HEK293 (cell line): ENCODE measurements around the gene TNFSF13B.
"Not testable (repeated sequence)": the region's sequence is repeated elsewhere in the genome, so short reads cannot be mapped to it uniquely, and the experiment has no call there.

Experiments used
- CTCF ChIA-PET: fragments of 350-600 bp; formaldehyde crosslinking; extraction: SDS; loops from one replicate; lab custom pipeline; 2021; ENCODE audit warnings: antibody characterized with exemption; lab: Yijun Ruan, JAX
- POLR2A ChIA-PET: fragments of 300-600 bp; formaldehyde crosslinking; extraction: SDS; loops from one replicate; lab custom pipeline; 2020; ENCODE audit warnings: antibody characterized with exemption, inconsistent platforms; lab: Yijun Ruan, JAX
- H3K27ac ChIP-seq: fragments of 200-500 bp; sonication (Bioruptor generic); 2 replicates; pipeline ENCODE4 v1.5.1; 2014; ENCODE audit warnings: low read depth, low read length, control low read depth, inconsistent platforms; ENCODE audit errors: extremely low read depth
- H3K36me3 ChIP-seq, 2 experiments: fragments of 200-500 bp in 1 of 2; sonication (Bioruptor generic) in 1 of 2; 1 replicate in 1 of 2; 2 replicates in 1 of 2; pipeline ENCODE4 v1.5.1; 2014 to 2017; ENCODE audit warnings: inconsistent platforms in 2 of 2, low read length in 2 of 2; ENCODE audit not compliant: control insufficient read depth in 2 of 2, insufficient read depth in 1 of 2
- H3K4me1 ChIP-seq: fragments of 200-500 bp; sonication (Bioruptor generic); 2 replicates; pipeline ENCODE4 v1.5.1; 2014; ENCODE audit warnings: mild to moderate bottlenecking, low read length, inconsistent platforms; ENCODE audit not compliant: control insufficient read depth, insufficient read depth
- H3K4me3 ChIP-seq: 2 replicates; pipeline ENCODE4 v1.5.1; 2011; ENCODE audit warnings: low read depth, mild to moderate bottlenecking, control low read depth, low read length, moderate library complexity
- H3K9me3 ChIP-seq: fragments of 200-500 bp; sonication (Bioruptor generic); 2 replicates; pipeline ENCODE4 v1.5.1; 2014; ENCODE audit warnings: low read depth, low read length, inconsistent platforms; ENCODE audit not compliant: control insufficient read depth, insufficient read depth
- OSR2 ChIP-seq: fragments of 450-650 bp; formaldehyde crosslinking; IDR thresholded peaks from 2 replicates; pipeline ENCODE4 v1.5.1; 2016; ENCODE audit warnings: missing biosample characterization, missing genetic modification characterization
- YY2 ChIP-seq: fragments of 450-650 bp; formaldehyde crosslinking; IDR thresholded peaks from 2 replicates; pipeline ENCODE4 v1.5.1; 2016; ENCODE audit warnings: missing biosample characterization, missing genetic modification characterization
- ZNF155 ChIP-seq: fragments of 450-650 bp; formaldehyde crosslinking; IDR thresholded peaks from 2 replicates; pipeline ENCODE4 v1.5.1; 2016; ENCODE audit warnings: missing biosample characterization, missing genetic modification characterization
- ZNF175 ChIP-seq: fragments of 450-650 bp; formaldehyde crosslinking; IDR thresholded peaks from 2 replicates; pipeline ENCODE4 v1.5.1; 2016; ENCODE audit warnings: missing biosample characterization, missing genetic modification characterization
- ZNF221 ChIP-seq: fragments of 450-650 bp; formaldehyde crosslinking; IDR thresholded peaks from 2 replicates; pipeline ENCODE4 v1.5.1; 2017; ENCODE audit warnings: missing biosample characterization, missing genetic modification characterization, borderline replicate concordance
- TF ChIP-seq, protein P1 (sequence below): fragments of 450-650 bp; formaldehyde crosslinking; IDR thresholded peaks from 2 replicates; pipeline ENCODE4 v1.5.1; 2016; ENCODE audit warnings: missing biosample characterization, missing genetic modification characterization, borderline replicate concordance
- TF ChIP-seq, protein P2 (sequence below): fragments of 450-650 bp; formaldehyde crosslinking; IDR thresholded peaks from 2 replicates; pipeline ENCODE4 v1.5.1; 2016; ENCODE audit warnings: missing biosample characterization, missing genetic modification characterization
- TF ChIP-seq, protein P3 (sequence below): fragments of 450-650 bp; formaldehyde crosslinking; IDR thresholded peaks from 2 replicates; pipeline ENCODE4 v1.5.1; 2016; ENCODE audit warnings: missing biosample characterization, missing genetic modification characterization
- TF ChIP-seq, protein P4 (sequence below): fragments of 450-650 bp; formaldehyde crosslinking; IDR thresholded peaks from 2 replicates; pipeline ENCODE4; 2016; ENCODE audit warnings: missing biosample characterization, missing genetic modification characterization
- TF ChIP-seq, protein P5 (sequence below): fragments of 450-650 bp; formaldehyde crosslinking; IDR thresholded peaks from 2 replicates; pipeline ENCODE4 v1.5.1; 2016; ENCODE audit warnings: missing biosample characterization, missing genetic modification characterization

The TNFSF13B gene

DNA sequence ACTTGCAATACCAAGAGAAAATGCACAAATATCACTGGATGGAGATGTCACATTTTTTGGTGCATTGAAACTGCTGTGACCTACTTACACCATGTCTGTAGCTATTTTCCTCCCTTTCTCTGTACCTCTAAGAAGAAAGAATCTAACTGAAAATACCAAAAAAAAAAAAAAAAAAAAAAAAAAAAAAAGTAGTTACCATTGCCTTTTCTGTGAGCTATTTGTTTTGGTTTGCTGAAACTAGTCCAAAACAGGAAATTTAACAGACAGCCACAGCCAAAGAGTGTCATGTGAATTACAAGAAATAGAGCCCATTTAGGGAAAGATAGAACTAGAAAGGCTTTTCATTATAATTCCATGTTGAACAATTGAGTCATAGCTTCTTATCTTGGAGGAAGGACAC is 37.3 kb downstream of the TNFSF13B start (continued):
- TF ChIP-seq, protein P1, sequence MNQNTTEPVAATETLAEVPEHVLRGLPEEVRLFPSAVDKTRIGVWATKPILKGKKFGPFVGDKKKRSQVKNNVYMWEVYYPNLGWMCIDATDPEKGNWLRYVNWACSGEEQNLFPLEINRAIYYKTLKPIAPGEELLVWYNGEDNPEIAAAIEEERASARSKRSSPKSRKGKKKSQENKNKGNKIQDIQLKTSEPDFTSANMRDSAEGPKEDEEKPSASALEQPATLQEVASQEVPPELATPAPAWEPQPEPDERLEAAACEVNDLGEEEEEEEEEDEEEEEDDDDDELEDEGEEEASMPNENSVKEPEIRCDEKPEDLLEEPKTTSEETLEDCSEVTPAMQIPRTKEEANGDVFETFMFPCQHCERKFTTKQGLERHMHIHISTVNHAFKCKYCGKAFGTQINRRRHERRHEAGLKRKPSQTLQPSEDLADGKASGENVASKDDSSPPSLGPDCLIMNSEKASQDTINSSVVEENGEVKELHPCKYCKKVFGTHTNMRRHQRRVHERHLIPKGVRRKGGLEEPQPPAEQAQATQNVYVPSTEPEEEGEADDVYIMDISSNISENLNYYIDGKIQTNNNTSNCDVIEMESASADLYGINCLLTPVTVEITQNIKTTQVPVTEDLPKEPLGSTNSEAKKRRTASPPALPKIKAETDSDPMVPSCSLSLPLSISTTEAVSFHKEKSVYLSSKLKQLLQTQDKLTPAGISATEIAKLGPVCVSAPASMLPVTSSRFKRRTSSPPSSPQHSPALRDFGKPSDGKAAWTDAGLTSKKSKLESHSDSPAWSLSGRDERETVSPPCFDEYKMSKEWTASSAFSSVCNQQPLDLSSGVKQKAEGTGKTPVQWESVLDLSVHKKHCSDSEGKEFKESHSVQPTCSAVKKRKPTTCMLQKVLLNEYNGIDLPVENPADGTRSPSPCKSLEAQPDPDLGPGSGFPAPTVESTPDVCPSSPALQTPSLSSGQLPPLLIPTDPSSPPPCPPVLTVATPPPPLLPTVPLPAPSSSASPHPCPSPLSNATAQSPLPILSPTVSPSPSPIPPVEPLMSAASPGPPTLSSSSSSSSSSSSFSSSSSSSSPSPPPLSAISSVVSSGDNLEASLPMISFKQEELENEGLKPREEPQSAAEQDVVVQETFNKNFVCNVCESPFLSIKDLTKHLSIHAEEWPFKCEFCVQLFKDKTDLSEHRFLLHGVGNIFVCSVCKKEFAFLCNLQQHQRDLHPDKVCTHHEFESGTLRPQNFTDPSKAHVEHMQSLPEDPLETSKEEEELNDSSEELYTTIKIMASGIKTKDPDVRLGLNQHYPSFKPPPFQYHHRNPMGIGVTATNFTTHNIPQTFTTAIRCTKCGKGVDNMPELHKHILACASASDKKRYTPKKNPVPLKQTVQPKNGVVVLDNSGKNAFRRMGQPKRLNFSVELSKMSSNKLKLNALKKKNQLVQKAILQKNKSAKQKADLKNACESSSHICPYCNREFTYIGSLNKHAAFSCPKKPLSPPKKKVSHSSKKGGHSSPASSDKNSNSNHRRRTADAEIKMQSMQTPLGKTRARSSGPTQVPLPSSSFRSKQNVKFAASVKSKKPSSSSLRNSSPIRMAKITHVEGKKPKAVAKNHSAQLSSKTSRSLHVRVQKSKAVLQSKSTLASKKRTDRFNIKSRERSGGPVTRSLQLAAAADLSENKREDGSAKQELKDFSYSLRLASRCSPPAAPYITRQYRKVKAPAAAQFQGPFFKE (tag by site-specific recombination) = no peak
- TF ChIP-seq, protein P2, sequence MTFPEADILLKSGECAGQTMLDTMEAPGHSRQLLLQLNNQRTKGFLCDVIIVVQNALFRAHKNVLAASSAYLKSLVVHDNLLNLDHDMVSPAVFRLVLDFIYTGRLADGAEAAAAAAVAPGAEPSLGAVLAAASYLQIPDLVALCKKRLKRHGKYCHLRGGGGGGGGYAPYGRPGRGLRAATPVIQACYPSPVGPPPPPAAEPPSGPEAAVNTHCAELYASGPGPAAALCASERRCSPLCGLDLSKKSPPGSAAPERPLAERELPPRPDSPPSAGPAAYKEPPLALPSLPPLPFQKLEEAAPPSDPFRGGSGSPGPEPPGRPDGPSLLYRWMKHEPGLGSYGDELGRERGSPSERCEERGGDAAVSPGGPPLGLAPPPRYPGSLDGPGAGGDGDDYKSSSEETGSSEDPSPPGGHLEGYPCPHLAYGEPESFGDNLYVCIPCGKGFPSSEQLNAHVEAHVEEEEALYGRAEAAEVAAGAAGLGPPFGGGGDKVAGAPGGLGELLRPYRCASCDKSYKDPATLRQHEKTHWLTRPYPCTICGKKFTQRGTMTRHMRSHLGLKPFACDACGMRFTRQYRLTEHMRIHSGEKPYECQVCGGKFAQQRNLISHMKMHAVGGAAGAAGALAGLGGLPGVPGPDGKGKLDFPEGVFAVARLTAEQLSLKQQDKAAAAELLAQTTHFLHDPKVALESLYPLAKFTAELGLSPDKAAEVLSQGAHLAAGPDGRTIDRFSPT (tag by site-specific recombination) = no peak
- TF ChIP-seq, protein P3, sequence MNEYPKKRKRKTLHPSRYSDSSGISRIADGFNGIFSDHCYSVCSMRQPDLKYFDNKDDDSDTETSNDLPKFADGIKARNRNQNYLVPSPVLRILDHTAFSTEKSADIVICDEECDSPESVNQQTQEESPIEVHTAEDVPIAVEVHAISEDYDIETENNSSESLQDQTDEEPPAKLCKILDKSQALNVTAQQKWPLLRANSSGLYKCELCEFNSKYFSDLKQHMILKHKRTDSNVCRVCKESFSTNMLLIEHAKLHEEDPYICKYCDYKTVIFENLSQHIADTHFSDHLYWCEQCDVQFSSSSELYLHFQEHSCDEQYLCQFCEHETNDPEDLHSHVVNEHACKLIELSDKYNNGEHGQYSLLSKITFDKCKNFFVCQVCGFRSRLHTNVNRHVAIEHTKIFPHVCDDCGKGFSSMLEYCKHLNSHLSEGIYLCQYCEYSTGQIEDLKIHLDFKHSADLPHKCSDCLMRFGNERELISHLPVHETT (tag by site-specific recombination) = no peak
- TF ChIP-seq YY2 (tag by site-specific recombination) (no peak), OSR2 (tag by site-specific recombination) (no peak), ZNF221 (tag by site-specific recombination) (no peak), ZNF175 (tag by site-specific recombination) (no peak), ZNF155 (tag by site-specific recombination) (no peak)
- TF ChIP-seq, protein P4, sequence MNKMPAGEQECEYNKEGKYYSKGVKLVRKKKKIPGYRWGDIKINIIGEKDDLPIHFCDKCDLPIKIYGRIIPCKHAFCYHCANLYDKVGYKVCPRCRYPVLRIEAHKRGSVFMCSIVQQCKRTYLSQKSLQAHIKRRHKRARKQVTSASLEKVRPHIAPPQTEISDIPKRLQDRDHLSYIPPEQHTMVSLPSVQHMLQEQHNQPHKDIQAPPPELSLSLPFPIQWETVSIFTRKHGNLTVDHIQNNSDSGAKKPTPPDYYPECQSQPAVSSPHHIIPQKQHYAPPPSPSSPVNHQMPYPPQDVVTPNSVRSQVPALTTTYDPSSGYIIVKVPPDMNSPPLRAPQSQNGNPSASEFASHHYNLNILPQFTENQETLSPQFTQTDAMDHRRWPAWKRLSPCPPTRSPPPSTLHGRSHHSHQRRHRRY (tag by site-specific recombination) = no peak

DNA sequence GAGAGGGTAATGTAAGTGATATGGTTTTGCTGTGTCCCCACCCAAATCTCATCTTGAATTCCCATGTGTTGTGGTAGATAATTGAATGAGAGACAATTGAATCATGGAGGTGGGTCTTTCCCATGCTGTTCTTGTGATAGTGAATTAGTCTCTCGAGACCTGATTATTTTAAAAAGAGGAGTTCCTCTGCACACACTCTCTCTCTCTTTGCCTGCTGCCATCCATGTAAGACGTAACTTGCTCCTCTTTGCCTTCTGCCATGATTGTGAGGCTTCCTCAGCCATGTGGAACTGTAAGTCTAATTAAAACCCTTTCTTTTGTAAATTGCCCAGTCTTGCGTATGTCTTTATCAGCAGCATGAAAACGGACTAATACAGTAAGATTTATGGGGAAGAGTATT is 42.1 kb downstream of the TNFSF13B start:
- H3K4me1 ChIP-seq, POLR2A ChIA-PET: not testable (repeated sequence)

DNA sequence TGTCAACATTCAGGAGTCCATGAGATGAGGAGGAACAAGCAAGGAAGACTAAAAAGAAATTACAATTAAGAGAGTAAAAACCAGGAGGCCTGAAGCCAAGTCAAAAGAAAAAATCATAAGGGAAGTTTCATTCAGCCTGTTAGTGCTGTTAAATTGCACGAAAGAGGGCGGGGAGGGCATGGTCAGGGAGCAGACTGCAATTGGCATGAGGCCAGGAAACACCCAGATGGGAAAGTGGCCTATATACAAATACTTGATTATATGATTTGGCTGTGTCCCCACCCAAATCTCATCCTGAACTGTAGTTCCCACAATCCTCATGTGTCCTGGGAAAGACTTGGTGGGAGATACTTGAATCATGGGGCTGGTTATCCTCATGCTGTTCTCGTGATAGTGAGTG is 43.9 kb downstream of the TNFSF13B start:
- H3K9me3 ChIP-seq = no peaks in the 10 kb centered on the region

More for the DNA sequence above, 42.1 kb downstream of the TNFSF13B start:
- CTCF ChIA-PET, H3K27ac ChIP-seq, H3K4me3 ChIP-seq, H3K9me3 ChIP-seq, H3K36me3 ChIP-seq: not testable (repeated sequence)

More for the DNA sequence above, 43.9 kb downstream of the TNFSF13B start:
- H3K36me3 ChIP-seq = no peaks in the 10 kb centered on the region
- no peak overlapping the region for H3K27ac ChIP-seq
- no peak overlapping the region for H3K4me3 ChIP-seq
- ChIA-PET POLR2A (no interaction called here), CTCF (no interaction called here)
- H3K4me1 ChIP-seq = no peaks in the 10 kb centered on the region
- TF ChIP-seq, protein P5, sequence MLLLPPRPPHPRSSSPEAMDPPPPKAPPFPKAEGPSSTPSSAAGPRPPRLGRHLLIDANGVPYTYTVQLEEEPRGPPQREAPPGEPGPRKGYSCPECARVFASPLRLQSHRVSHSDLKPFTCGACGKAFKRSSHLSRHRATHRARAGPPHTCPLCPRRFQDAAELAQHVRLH (tag by site-specific recombination) = no peak
- TF ChIP-seq, protein P4 (tag by site-specific recombination) = no peak
